NCI-H146 (cell line): ENCODE results near the gene ENO4.

Experiments used
- DNase-seq: peaks from one replicate; lab custom pipeline; 2025; lab: John Stamatoyannopoulos, UW

Gene ENO4

DNA sequence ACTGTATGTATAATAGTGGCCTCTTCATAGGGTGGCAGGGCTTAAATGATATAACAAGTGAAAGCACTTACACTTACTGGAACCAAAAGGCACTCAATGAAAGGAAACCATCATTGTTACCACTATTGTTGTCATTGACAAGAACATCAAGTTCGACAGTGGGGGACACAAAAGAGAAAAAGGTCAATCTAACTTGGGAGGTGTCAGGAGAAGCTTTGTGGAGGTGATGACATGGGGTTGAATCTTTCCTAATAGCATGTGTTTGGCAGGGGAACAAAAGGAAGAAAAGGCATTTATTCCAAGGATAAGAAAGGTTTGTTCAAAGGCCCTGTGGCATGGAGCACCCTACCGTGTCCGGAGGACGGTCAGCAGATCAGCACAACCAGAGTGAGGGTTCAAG lies 18.2 kb upstream of the ENO4 start:
- DNase-seq: no peak

DNA sequence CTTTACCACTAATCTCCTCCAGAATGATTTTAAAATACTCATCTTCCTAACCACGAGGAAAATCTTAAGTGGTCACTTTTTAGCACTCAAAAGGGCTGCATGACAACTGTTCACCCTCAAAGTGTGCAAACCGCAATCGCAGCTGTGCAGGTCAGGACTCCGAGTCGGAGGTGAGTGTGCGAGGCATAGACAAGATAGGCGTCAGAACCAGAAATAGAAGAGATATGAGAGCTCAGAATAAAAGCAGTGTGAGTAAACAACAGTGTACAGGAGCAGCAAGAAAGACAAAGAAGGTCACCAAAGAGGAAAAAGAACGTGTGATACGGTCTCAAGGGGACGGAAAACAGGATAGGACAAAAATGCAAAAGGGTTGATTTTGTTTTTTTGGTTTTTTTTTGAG lies 17.5 kb upstream of the ENO4 start:
- no peak for DNase-seq

DNA sequence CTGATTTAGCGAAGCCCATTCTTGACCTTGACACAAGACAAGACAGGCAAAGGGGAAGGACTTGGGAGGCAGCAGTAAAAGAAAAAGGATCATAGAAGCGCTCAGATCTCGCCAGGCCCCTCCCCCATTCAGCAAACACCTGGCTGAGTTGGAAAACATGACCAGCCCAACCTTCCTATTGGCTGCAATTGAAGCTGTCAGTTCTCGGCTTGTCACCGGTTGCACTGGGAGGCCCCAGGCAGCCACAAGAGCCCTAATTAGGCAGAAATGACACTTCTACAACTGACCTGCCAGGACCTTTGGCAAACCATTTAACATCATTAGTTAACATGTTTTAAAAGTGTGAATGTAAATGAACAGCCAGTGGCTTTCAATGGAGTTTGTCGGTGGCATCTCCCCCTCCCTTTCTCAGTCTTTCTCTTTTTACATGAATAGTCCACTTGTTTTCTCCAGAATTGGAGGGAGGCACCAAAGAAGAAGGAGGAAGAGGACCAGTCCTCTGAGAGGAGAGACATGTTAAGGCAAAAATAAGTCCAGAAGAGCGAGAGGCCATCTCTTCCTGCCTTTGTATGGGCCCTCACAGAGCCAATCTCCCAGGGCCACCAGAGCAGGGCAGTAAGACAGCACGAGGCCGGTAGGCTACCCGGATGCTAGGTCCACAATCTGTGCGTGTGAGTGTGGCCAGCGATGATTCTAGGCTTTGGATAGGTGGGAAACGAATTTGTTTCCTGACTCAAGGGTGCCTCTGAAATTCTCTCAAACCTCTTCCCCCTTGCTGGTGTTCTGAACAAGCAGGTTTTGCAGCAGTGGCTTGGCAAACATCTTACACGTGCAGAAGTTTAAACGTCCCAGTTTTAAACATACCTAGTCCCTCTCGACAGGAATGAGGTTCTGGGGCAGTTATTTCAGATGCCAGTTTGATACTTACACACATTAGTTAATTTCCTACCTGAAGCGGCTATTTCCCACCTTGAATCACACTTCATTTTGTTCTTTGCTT lies 15.0 kb upstream of the ENO4 start:
- DNase-seq: peak; percentile 39

DNA sequence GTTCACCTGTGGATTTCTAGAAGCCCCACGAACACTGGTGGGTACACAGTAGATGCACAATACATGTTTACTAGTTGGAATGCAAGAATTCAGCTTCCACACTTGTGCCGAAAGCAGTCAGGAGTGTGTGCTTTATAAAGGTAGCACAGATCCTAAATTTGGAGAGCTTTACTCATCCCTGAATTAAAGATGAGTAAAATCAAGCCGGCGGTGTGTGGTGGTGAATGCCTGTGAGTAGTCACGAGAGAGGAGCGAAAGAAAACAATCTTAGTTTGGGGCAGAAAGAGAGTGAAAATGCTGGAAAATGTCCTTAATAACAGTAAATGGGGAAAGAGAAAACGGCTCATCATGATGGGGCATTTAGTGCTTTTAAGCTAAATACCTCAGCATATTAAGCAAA lies 13.6 kb upstream of the ENO4 start:
- DNase-seq: no peak

DNA sequence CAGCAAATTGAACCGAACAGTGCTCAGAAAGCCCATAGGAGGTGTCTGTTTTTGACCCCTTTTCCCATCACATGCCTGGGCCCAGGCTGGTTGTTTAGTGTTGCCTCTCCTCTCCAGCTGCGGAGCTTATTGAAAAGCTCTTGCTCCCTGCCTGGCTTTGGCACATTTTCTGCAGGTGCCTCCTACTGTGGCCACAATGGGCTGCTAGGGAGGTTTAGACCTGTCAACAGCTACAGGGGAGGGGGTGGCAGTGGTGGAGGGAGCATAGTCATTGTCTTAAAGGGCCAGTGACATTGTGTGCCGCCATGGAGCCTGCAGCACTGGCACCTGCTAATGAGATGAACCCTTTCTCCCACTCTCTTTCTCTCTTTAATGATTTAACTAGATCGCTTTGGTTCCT lies 13.2 kb upstream of the ENO4 start:
- peak; percentile 94 for DNase-seq

DNA sequence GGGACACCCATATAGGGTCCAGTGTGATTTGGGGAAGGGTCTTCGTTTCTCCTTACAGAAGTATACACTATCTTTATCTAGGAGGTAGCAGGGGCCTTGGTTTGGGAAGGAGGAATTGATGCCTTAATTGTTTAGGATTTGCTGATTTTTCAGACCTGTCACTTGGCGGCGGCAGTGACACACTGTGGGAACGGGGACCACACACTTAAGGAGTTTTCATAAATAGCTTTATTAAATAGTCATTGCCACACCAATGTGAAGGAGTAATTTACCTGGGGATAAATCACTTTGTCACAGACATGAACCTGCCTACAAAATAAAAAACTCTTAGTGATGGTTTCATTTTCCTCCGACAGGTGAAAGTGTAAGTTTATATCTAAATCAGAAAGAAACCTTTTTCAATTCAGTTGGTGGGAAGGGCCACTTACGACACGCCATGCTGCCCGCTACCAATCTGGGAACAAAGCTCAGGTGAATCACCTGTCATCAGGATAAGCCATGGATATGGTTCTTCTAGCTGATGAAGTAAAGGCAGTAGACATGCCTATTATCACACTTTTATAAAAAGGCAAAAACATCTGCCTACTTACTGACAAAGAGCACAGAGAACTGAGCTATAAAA lies 12.3 kb upstream of the ENO4 start:
- peak; percentile 27 for DNase-seq

DNA sequence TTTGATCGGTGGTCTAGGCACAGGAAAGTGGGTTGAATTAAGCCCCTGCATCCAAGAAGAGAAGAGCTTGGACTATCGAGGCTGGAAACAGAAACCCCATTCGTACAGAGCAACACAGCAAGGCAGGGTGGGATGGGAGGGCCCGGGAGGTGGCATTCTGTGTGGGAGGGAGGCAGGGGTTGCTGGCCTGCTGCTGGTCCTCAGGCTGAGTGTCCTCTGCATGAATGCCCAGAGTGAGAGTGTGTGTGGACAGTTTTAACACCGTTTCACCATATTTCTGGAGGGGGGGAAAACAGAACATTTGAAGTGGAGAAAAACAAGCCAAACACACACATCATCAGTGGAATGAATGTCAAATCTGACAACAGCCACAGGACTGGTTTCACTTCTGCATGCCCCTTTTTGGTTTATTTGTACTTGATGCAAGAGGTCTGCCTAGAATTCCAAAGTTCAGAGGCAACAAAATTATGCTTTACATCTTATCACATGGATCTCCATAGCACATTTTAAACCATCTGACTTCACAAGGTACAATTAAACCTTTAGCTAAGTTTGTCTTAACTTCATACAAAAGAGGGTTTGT lies 11.1 kb upstream of the ENO4 start:
- no peak for DNase-seq

DNA sequence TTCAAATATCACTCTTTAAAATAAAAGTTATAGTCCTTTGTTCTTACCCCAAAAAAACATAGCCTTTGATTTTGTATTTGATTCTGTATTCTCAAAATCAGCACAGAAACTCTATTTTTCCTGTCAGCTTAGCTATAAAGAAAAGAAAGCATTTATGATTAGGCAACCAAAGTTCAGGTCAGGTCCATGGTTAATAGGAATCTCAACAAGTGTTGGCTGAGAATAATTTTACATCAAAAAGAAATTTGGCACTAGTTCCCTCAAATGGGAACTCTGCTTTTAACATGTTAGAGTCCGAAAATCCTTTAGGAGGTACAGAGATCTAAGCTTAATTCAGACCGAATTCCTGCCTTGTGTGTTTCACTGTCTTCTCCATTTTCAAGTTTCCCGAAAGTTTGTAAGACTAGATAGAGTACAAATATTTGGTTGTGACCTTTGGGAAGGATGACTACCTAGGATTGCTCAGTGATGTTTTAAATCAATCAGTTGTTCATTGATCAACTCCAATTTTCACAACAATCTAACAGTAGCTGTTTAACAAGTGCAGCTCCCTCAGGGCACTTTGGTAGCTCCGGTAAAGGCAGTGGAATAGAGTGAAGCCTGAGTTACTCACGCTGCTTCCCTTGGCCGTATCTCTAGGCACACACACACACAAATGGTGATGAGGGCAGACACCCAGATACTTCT lies 8.8 kb upstream of the ENO4 start:
- no peak for DNase-seq

DNA sequence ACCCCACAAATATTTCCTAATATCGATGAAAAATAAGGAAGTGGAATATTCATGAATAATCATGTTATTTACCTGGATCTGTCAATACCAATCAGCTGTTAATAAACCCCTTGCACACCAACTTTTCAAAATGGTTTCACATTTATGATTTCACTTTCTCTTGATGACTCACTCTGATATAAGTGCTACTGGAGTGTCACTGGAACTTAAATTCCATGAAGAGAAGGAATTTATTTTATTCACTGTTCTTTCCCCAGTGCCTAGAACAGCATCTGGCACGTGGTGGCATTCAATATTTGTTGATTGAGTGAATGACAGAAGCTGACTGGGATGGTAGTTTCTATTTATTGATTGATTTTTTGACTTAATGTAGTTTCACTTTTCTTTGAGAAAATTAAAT lies 3.5 kb upstream of the ENO4 start:
- DNase-seq: no peak

DNA sequence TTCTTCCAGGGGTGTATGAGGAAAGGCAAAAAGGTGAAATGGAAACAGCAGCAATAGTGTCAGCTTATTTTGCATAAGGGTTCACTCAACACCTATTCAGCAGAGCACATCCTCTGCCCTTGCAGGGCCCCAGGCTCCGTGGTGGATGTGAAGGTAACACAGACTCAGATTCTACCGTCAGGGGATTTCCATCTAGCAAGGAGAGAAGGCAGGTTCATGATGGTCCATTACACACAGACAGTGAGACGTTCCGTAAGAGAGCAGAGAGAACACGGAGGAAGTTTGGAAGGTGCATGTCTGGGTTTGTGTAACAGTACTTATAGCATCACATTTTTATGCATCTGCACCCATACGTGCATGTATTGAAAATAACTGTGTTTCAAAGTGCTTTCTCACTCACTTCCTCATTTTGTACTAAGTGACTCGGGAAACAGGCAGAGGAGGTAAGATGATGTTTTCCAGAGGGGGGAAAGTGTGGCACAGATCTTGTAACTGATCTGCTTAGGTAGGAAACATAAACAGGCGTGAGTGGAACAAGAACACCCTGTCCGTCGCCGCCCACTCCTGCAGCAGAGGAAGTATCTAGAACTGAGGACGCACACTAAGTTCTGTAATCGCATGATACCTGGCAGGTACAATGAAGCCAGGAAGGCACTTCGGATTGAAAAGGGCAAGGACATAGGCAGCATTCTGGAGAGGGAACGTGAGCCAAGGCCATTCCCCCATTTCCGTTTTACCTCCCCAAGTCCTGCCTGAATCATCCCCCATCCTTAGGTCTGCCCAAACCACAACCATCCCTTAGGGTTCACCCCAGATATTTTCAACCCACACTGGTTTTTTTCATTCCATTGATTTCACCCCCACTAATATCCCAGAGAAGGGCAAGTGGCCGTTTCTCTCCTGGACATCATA lies 1.0 kb upstream of the ENO4 start:
- no peak for DNase-seq

DNA sequence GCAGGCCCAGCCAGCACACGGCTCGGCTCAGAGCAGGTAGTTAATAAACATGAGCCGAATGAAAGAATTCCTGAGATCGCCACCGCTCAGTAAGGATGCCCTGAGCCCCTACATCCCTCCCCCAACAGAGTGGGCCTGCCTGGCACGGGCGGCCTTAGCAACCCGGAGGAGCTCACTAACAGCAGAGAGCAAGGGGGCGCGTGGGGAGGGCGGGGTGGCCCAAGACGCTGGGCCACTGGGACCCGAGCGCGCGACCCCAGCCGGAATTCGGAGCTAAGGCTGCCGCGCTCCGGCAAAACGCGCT lies 403 bp upstream of the ENO4 start:
- DNase-seq: no peak

DNA sequence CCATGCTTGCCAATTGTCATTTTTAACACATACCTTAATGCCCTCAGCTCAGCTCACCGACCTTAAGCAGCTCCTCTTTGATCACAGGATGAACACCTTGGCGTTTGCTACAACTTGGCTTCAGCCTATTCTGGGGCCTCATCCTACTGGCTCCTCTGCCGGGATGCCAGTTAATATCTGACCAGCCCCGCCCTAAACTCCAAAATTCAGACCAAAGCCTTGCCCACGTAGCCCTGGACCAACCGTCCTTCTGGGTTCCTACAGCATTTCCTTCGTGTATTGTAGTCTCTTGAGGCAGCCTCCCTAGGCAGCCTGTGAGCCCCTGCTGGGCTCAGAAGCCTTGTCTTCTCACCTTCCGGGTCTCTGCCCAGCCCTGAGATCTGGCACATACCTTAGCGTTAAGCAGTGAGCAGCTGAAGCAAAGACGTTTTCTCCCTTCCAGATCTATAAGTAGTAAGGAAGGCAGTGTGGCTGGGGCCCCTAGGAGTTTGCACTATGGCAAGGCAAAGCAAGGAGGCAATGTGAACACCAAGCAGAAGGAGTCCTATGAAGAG lies 836 bp downstream of the ENO4 start:
- no peak for DNase-seq

DNA sequence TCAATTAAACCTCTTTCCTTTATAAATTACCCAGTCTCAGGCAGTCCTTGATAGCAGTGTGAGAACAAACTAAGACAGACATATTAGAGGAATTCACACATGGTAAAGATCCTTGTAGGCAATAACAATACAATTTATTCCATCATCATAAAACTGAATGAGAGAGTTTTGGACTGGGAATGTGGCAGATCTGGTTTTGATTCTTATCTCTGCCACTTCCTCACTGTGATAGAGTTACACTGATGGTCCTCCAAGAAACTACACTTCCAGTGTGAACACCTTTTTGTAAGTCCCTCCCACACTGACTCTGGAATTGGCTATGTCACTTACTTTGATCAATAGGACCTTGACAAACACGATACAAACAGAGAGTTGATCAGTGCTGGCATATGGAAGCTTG lies 2.9 kb downstream of the ENO4 start:
- DNase-seq: no peak

DNA sequence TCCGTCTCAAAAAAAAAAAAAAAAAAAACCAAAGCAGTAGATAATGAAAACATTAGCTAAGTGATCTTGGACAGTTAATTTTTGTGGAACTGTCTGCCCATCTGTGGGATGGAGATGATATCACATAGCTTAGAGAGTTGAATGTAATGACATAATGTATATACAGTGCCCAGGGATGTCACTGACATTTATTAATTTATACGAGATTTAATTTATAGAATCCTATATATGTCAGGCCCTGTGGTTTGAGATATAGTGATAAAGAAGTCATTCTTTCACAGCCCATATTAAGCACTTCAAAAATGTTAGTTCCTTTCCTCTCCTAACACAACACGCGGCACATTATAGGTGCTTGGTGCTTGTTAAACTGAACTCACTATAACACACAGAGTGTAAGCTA lies 4.0 kb downstream of the ENO4 start:
- DNase-seq: no peak

DNA sequence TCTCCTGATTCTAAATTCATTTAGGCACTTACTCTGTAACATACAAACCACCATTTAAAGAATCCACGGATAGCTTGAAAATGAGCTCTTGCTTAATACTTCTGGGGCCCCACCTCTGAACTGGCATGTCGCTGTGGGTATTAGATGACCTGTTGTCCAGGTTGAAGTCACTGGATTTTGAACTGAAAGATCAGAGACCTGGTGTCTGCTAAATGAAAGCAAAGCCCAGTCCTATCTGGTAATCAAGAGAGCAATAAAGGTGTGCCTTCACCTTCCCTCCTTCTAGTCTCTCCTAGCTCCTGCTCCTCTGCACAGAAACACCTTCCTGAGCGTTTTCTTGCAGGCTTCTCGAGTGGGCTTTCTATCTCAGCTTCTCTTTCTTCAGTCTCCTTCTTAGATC lies 4.4 kb downstream of the ENO4 start:
- DNase-seq: no peak

DNA sequence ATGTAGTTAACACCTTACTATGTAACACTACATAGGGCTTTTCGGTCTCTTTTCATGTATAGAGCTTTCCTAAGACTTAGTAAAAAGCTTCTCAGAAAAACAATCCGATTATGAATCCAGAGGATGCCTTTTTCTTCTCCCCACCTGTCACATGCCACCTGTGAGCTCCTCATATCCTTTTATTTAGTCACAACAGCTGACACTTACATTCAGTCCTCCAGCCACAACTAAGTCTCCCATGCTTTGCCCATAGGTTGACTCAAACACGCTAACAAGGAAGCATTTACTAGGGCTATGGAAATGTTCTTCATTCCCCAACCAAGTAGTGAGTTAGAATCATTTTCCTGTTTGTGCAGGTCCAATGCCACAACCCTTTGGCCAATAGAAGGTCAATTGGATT lies 7.9 kb downstream of the ENO4 start:
- DNase-seq: no peak

DNA sequence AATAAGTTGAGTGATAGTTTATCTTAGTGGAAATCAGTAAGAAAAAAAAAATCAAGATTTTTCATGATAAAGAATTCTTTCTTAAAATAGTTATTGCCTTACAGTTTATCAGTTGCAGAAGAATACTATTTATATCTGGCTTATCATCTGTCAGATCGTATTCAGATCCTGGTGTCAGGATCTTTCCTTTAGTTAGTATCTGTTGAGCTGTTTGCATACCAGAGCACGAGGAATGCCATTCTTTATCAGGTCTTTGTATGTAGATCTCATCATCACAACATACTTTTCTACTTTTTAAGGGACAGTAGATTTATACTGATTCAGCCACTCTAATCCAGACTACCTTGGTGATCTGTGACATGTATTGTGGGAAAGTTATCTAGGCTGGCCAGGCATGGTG lies 12.5 kb downstream of the ENO4 start:
- DNase-seq: no peak

DNA sequence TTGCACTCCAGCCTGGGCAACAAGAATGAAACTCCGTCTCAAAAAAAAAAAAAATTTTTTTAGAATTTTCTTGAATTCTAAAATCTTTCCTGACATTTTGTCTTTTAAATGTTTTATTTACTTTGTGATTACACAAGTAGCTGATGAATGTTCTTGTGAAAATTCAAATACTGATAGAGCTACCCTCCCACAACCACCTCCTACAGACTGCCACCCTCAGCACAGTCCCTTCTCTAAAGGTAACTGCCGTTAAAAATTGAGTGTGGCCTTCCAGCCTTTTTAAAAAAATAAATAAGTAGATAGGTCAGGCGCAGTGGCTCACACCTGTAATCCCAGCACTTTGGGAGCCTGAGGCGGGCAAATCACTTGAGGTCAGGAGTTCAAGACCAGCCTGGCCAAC lies 15.1 kb downstream of the ENO4 start:
- DNase-seq: no peak

DNA sequence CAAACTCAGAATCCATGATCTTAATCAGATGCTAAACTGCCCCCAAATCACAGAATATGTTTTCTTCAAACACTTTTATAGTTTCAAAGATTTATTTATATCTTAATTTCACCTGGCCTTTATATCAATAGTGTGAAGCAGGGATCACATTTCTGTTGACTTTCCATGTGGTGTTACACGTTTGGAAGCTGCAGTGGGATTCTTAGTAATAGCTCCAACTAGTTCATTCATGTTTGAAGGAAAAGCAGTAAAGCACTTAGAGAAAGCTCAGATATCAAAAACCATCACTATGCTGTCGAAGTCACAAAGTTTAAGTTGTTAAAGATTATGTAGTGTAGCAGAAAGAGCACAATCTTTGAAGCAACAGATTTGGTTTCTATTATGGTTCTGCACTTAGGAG lies 16.8 kb downstream of the ENO4 start:
- DNase-seq: no peak

DNA sequence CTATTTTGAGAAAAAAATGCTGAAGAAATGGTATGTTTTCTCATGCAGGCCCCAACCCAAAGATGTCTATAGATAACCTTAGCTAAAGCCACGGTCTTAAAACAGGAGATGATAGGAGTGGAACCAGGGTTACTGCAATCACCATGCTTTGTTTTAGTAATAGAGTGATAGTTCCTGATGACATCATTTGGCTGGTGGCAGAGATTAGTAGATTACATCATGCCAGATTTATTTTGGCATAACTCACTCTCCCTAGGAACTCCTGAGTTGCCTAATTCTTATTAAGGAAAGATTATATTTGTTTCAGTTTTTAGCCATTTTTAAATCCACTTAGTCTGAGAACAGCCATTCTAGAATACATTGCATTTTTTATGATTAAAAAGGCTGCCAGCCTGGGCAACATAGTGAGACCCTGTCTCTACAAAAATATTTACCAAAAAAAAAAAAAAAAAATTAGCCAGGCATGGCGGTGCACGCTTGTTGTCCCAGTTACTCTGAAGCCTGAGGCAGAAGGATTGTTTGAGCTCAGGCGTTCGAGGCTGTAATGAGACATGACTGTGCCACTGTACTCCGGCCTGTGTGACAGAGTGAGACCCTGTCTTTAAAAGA lies 17.8 kb downstream of the ENO4 start:
- DNase-seq: no peak

DNA sequence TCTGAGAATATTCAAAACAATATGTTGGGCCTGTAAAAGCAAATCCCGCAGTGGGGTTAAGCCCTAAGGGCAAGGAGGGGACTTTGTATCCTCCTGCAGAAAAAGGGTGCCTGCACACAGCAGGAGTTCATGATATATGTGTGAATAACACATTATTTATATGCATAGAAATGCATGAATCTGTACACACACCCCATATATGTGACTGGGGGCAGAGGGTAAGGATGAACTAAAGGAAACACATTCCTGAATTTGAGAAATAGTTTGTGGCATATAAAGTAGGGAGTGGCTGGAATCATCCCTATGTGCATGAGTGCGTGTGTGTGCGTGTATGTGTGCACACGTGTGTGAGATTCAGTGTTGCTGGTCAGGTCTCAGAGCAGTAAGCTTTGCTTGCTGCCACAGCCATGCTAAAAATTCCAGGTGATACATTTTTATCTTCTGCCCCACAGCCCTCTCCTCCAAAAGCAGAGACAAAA lies 18.9 kb downstream of the ENO4 start:
- DNase-seq: no peak
